ENCODE measurements around the gene PPP6R3.

- TF ChIP-seq CTCF (conservative IDR thresholded peaks at IDR 0.05) (no peak), EZH2 (IDR thresholded peaks at IDR 0.05; ENCODE audit: low read depth) (no peak)
Observed at GRCh38 chr11:68596231-68596630, 135.7 kb downstream of the PPP6R3 start.
